ENCODE measurements around the gene CUX1.
"Not testable (repeated sequence)": the region's sequence is repeated elsewhere in the genome, so short reads cannot be mapped to it uniquely, and the experiment has no call there.

CUX1 gene

DNA sequence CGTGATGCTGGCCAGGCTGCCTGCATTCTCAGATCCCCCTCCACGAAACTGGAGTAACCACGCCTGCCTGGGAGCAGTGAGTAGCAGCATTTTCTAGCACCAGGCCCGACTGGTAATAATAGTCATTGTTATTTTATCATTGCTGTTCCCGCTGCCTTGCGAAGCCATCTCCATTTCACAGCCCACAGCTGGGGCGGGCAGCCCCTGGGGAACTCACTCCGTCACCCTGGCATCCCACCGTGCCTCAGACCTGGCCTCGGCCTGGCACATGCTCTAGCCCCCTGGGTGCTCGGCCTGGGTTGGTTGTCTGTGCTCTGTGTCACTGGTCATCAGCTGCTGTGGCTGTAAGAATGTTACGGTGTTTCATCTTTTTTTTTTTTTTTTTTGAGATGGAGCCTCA is 411.5 kb downstream of the CUX1 start:
- H3K9me3 ChIP-seq (ENCODE audit: insufficient read depth, low read length) = no peaks in the 10 kb centered on the region
- H3K27me3 ChIP-seq (ENCODE audit: insufficient read depth, insufficient read length) = no peaks in the 10 kb centered on the region
- H3K9ac ChIP-seq (ENCODE audit: insufficient read length, low read depth) = no peak overlapping the region
- H3K4me1 ChIP-seq (ENCODE audit: insufficient read depth, insufficient read length) = no peaks in the 10 kb centered on the region
- H3K36me3 ChIP-seq (ENCODE audit: insufficient read depth, insufficient read length, low read length) = peaks cover 19% of the 10 kb centered on the region
- no peak for TF ChIP-seq SUZ12 (IDR thresholded peaks at IDR 0.05; ENCODE audit: extremely low read depth, insufficient read depth, insufficient read length)
- TF ChIP-seq ZNF274 (IDR thresholded peaks at IDR 0.05; ENCODE audit: low read depth, low read length) = no peak
- TF ChIP-seq YY1 (IDR thresholded peaks at IDR 0.05; ENCODE audit: insufficient read depth, insufficient read length) = no peak
- no peak for DNase-seq (ENCODE audit: low read depth, low spot score)
- H3K4me3 ChIP-seq (ENCODE audit: insufficient read length, low read depth) = no peak overlapping the region

DNA sequence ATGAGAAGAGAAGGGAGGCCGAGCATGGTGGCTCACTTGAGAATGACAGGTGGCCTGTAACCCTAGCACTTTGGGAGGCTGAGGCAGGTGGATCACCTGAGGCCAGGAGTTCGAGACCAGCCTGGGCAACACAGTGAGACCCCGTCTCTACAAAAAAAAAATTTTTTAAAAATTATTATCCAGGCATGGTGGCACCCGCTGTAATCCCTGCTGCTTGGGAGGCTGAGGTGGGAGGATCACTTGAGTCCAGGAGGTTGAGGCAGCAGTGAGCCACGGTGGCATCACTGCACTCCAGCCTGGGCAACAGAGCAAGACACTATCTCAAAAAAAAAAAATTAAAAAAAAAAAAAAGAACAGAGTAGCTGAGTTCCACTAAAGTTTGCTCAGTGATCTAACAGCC is 412.7 kb downstream of the CUX1 start:
- not testable (repeated sequence) for H3K4me3 ChIP-seq (ENCODE audit: insufficient read length, low read depth); DNase-seq (ENCODE audit: low read depth, low spot score); H3K27me3 ChIP-seq (ENCODE audit: insufficient read depth, insufficient read length); H3K4me1 ChIP-seq (ENCODE audit: insufficient read depth, insufficient read length); H3K9me3 ChIP-seq (ENCODE audit: insufficient read depth, low read length); H3K9ac ChIP-seq (ENCODE audit: insufficient read length, low read depth)
- H3K36me3 ChIP-seq (ENCODE audit: insufficient read depth, insufficient read length, low read length) = peaks cover 30% of the 10 kb centered on the region

DNA sequence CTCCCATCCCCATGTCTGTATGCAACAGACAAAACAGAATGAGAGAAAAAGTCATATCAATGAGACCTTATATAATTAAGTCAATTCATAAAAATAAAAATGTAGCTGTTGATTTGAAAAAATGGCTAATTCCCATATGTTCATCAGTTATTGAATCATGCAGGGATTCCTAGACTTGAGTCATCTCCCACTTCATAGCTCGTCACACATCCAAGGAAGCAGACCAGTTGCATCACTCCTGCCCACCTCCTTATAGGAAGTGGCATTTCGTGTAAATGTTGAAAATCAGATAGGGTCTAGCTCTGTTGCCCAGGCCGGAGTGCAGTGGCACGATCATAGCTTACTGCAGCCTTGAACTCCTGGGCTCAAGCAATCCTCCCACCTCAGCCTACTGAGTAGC is 413.2 kb downstream of the CUX1 start:
- no peak for DNase-seq (ENCODE audit: low read depth, low spot score)
- H3K4me1 ChIP-seq (ENCODE audit: insufficient read depth, insufficient read length) = no peaks in the 10 kb centered on the region
- no peak for TF ChIP-seq SUZ12 (IDR thresholded peaks at IDR 0.05; ENCODE audit: extremely low read depth, insufficient read depth, insufficient read length)
- H3K4me3 ChIP-seq (ENCODE audit: insufficient read length, low read depth) = no peak overlapping the region
- no peaks in the 10 kb centered on the region for H3K9me3 ChIP-seq (ENCODE audit: insufficient read depth, low read length)
- H3K9ac ChIP-seq (ENCODE audit: insufficient read length, low read depth) = no peak overlapping the region
- H3K27me3 ChIP-seq (ENCODE audit: insufficient read depth, insufficient read length) = no peaks in the 10 kb centered on the region
- H3K36me3 ChIP-seq (ENCODE audit: insufficient read depth, insufficient read length, low read length) = peaks cover 31% of the 10 kb centered on the region

DNA sequence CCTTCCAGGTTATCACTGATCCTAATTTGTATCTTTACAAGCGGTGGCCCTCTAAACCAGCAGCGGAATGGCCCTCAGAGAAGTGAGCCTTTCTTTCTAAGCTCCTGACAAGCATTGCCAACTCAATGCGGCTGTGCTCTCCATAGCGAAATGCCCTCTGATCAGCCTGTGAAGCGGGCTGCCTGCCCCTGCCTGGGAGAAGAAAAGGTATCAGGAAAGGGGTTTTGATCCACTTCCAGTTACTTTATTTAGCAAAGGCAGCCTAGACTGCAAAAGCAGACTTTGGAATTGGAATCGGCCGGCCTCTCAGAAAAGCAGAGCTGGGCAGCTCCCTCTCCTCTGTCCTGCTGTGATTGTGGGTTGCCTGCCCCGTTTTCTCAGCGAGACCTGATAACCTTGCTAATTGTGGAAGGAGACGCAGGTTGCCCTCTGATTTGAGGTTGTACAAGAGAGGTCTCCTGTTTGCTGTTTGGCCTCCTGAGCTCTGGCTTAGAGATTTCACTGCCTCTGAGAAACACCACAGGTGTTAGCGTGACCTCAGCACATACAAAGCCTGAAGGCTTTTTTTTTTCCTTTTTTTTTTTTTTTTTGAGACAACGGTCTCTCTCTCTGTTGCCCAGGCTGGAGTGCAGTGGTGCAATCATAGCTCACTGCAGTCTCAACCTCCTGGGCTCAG is 415.3 kb downstream of the CUX1 start:
- Histone ChIP-seq H3K9me3 (ENCODE audit: insufficient read depth, low read length) (no peaks in the 10 kb centered on the region), H3K4me1 (ENCODE audit: insufficient read depth, insufficient read length) (peaks cover 2% of the 10 kb centered on the region), H3K36me3 (ENCODE audit: insufficient read depth, insufficient read length, low read length) (peaks cover 33% of the 10 kb centered on the region), H3K9ac (ENCODE audit: insufficient read length, low read depth) (no peak overlapping the region), H3K27me3 (ENCODE audit: insufficient read depth, insufficient read length) (no peaks in the 10 kb centered on the region), H3K4me3 (ENCODE audit: insufficient read length, low read depth) (no peak overlapping the region)
- no peak for TF ChIP-seq SUZ12 (IDR thresholded peaks at IDR 0.05; ENCODE audit: extremely low read depth, insufficient read depth, insufficient read length)
- TF ChIP-seq ZNF274 (IDR thresholded peaks at IDR 0.05; ENCODE audit: low read depth, low read length) = no peak
- no peak for TF ChIP-seq YY1 (IDR thresholded peaks at IDR 0.05; ENCODE audit: insufficient read depth, insufficient read length)
- DNase-seq (ENCODE audit: low read depth, low spot score) = no peak

DNA sequence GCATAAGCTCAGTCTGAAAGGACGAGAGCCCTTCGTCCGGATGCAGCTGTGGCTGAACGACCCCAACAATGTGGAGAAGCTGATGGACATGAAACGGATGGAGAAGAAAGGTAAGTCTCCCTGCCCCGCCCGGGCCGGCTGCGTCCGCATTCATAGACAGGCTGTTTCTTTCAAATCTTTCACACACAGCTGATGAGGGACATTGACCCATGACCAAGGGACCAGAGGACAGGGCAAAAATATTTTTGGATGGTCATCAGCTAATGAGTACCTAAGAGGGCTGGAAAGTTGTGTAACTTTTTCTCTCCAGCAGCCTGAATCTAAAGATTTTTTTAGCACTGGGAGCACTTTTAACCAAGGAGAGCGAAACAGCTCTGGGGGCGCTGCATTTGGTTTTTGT is 416.7 kb downstream of the CUX1 start:
- DNase-seq (ENCODE audit: low read depth, low spot score) = no peak
- peaks cover 27% of the 10 kb centered on the region for H3K36me3 ChIP-seq (ENCODE audit: insufficient read depth, insufficient read length, low read length)
- no peaks in the 10 kb centered on the region for H3K9me3 ChIP-seq (ENCODE audit: insufficient read depth, low read length)
- no peaks in the 10 kb centered on the region for H3K27me3 ChIP-seq (ENCODE audit: insufficient read depth, insufficient read length)
- no peak for TF ChIP-seq ZNF274 (IDR thresholded peaks at IDR 0.05; ENCODE audit: low read depth, low read length)
- no peak for TF ChIP-seq YY1 (IDR thresholded peaks at IDR 0.05; ENCODE audit: insufficient read depth, insufficient read length)
- TF ChIP-seq SUZ12 (IDR thresholded peaks at IDR 0.05; ENCODE audit: extremely low read depth, insufficient read depth, insufficient read length) = no peak
- no peak overlapping the region for H3K9ac ChIP-seq (ENCODE audit: insufficient read length, low read depth)
- peaks cover 2% of the 10 kb centered on the region for H3K4me1 ChIP-seq (ENCODE audit: insufficient read depth, insufficient read length)
- H3K4me3 ChIP-seq (ENCODE audit: insufficient read length, low read depth) = no peak overlapping the region

DNA sequence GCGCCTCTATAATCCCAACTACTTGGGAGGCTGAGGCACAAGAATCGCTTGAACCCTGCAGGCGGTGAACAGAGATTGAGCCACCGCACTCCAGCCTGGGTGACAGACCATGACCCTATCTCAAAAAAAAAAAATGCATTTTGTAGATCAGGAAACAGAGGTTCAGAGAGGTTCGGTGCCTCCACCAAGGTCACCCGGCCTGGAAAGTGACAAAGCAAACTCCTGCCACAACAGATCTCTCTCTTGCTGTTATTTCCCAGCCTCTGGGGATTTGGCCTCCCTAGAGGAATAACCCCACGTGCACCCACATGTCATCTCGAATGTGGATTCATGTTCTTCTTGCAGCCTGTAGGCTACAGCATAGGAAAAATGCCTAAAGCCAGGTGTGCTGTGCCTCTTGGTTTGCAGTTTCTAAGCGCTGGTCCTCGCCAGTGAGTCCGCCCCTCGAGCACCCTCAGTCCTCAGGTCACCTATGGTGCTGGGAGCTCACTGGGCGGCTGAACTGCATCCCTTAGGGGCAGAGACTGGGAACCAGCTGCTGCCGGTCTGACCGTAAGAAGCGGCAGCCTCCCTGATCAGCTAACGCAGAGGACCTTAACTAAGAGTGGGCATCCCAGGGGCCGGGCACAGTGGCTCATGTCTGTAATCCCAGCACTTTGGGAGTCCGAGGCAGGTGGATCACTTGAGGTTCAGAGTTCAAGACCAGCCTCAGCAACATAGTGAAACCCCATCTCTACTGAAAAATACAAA is 417.6 kb downstream of the CUX1 start:
- H3K9me3 ChIP-seq (ENCODE audit: insufficient read depth, low read length) = no peaks in the 10 kb centered on the region
- TF ChIP-seq SUZ12 (IDR thresholded peaks at IDR 0.05; ENCODE audit: extremely low read depth, insufficient read depth, insufficient read length) (no peak), ZNF274 (IDR thresholded peaks at IDR 0.05; ENCODE audit: low read depth, low read length) (no peak), YY1 (IDR thresholded peaks at IDR 0.05; ENCODE audit: insufficient read depth, insufficient read length) (no peak)
- H3K9ac ChIP-seq (ENCODE audit: insufficient read length, low read depth) = no peak overlapping the region
- no peaks in the 10 kb centered on the region for H3K27me3 ChIP-seq (ENCODE audit: insufficient read depth, insufficient read length)
- H3K4me3 ChIP-seq (ENCODE audit: insufficient read length, low read depth) = no peak overlapping the region
- peaks cover 2% of the 10 kb centered on the region for H3K4me1 ChIP-seq (ENCODE audit: insufficient read depth, insufficient read length)
- H3K36me3 ChIP-seq (ENCODE audit: insufficient read depth, insufficient read length, low read length) = peaks cover 27% of the 10 kb centered on the region
- no peak for DNase-seq (ENCODE audit: low read depth, low spot score)

DNA sequence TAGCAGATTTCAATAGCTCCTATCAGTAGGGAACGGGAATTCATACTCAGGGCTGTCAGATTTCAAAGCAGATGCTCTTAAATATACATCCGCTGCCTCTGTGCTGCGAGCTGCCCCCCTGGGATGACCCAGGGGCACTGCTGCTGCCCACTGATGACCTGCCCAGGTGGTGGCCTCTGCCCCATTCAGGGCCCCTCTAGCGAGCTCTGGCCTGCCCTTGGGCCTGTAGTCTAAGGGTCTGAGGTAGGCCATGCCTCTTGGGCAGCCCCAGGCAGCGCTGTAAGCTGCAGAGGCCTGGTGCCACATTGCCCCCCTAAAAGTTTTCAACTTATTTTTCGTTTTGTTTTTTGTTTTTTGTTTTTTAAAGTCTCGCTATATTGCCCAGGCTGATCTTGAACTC is 418.7 kb downstream of the CUX1 start:
- no peaks in the 10 kb centered on the region for H3K27me3 ChIP-seq (ENCODE audit: insufficient read depth, insufficient read length)
- no peak for DNase-seq (ENCODE audit: low read depth, low spot score)
- H3K4me3 ChIP-seq (ENCODE audit: insufficient read length, low read depth) = no peak overlapping the region
- H3K9ac ChIP-seq (ENCODE audit: insufficient read length, low read depth) = no peak overlapping the region
- peaks cover 29% of the 10 kb centered on the region for H3K36me3 ChIP-seq (ENCODE audit: insufficient read depth, insufficient read length, low read length)
- no peak for TF ChIP-seq YY1 (IDR thresholded peaks at IDR 0.05; ENCODE audit: insufficient read depth, insufficient read length)
- no peak for TF ChIP-seq SUZ12 (IDR thresholded peaks at IDR 0.05; ENCODE audit: extremely low read depth, insufficient read depth, insufficient read length)
- no peak for TF ChIP-seq ZNF274 (IDR thresholded peaks at IDR 0.05; ENCODE audit: low read depth, low read length)
- peaks cover 2% of the 10 kb centered on the region for H3K4me1 ChIP-seq (ENCODE audit: insufficient read depth, insufficient read length)
- H3K9me3 ChIP-seq (ENCODE audit: insufficient read depth, low read length) = no peaks in the 10 kb centered on the region

All from NT2/D1 (cell line).